Activated CD8-positive, alpha-beta T cell treated with anti-CD3 and anti-CD28 coated beads for 36 hours (primary cell): ENCODE data around the gene CSK. TPM values are rescaled to one million over a fixed set of nuclear protein-coding genes. Genes with fewer than 3 reads are reported as not detected.

Experiments used
- ATAC-seq: fragments of 200-7000 bp; cut with Tn5 transposase; one replicate; pipeline ENCODE4 v1.10.0; 2021; ENCODE audit warnings: mild to moderate bottlenecking, moderate library complexity
- CTCF ChIA-PET: fragments of 350-600 bp; sonication (Branson Sonifier 250); formaldehyde crosslinking; loops from one replicate; lab custom pipeline; 2021; ENCODE audit warnings: antibody characterized with exemption; lab: Charles Lee
- POLR2A ChIA-PET: fragments of 350-600 bp; sonication (Branson Sonifier 250); formaldehyde crosslinking; loops from one replicate; lab custom pipeline; 2021; ENCODE audit warnings: antibody characterized with exemption; lab: Charles Lee
- DNase-seq: peaks from one replicate; pipeline ENCODE4 v3.0.0-alpha.2; 2020
- H3K27ac Mint-ChIP-seq: one replicate; pipeline ENCODE4 v1.8.0; 2021; ENCODE audit warnings: mild to moderate bottlenecking, mixed read lengths
- H3K27me3 Mint-ChIP-seq: one replicate; pipeline ENCODE4 v1.8.0; 2021; ENCODE audit warnings: mixed read lengths
- H3K36me3 Mint-ChIP-seq: one replicate; pipeline ENCODE4 v1.8.0; 2021; ENCODE audit warnings: low read depth, mixed read lengths
- H3K4me1 Mint-ChIP-seq: one replicate; pipeline ENCODE4 v1.8.0; 2021; ENCODE audit warnings: low read depth, mixed read lengths
- H3K4me3 Mint-ChIP-seq: one replicate; pipeline ENCODE4 v1.8.0; 2021; ENCODE audit warnings: mild to moderate bottlenecking, moderate library complexity, mixed read lengths
- H3K9me3 Mint-ChIP-seq: one replicate; pipeline ENCODE4 v1.8.0; 2021; ENCODE audit warnings: mixed read lengths
- intact Hi-C: fragments of 100-400 bp; cut with micrococcal nuclease; formaldehyde crosslinking; loops from one replicate; pipeline ENCODE4 v1.10.0; 2022
- total RNA-seq, 2 experiments: library from RNA; stranded (reverse); gene quantifications; one replicate each; pipeline ENCODE4 v1.2.3, GENCODE V29; 2021
- TF ChIP-seq, protein P1 (sequence below): fragments of 200-600 bp; IDR thresholded peaks from one replicate; pipeline ENCODE4 v1.8.0; 2022; ENCODE audit warnings: antibody characterized with exemption, mild to moderate bottlenecking

The CSK gene
- total RNA-seq, 2 experiments from 2014 or later = 254 to 260 TPM

DNA sequence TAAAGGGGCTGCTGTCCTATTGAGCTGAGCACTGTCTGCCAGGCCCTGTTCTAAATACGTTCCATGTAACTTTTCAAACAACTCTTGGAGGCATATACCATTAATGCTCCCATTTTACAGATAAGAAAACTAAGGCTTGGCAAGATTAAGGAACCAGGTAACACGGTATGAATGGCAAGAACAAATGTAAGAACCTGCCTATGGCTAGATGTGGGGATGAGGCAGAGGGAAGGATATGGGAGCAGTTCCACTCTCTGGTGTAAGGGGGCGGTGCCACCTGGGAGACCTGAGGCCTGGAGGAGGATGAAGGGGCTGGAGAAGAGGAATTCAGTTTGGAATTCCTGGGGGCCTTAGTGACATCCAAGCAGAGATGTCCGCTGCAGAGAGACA is 27.0 kb downstream of the CSK start:
- ATAC-seq (no peak), DNase-seq (no peak)
- intact Hi-C loops = no loop called here
- H3K36me3 Mint-ChIP-seq = peaks cover 10% of the 10 kb centered on the region
- H3K4me1 Mint-ChIP-seq = peaks cover 17% of the 10 kb centered on the region
- ChIA-PET POLR2A (interaction anchor here (0.9 to 2.8 kb wide), 5 partner anchors 9 to 93 kb away, joined by 4 to 11 read pairs (median 6); no protein-coding TSS in a partner anchor), CTCF (interaction anchor here (0.7 to 8.1 kb wide), 3 partner anchors 9 to 839 kb away, joined by 3 to 83 read pairs (median 11); no protein-coding TSS in a partner anchor)
- no peak overlapping the region for H3K27ac Mint-ChIP-seq
- H3K27me3 Mint-ChIP-seq = no peaks in the 10 kb centered on the region
- no peaks in the 10 kb centered on the region for H3K9me3 Mint-ChIP-seq
- H3K4me3 Mint-ChIP-seq = no peak overlapping the region
- TF ChIP-seq, protein P1, sequence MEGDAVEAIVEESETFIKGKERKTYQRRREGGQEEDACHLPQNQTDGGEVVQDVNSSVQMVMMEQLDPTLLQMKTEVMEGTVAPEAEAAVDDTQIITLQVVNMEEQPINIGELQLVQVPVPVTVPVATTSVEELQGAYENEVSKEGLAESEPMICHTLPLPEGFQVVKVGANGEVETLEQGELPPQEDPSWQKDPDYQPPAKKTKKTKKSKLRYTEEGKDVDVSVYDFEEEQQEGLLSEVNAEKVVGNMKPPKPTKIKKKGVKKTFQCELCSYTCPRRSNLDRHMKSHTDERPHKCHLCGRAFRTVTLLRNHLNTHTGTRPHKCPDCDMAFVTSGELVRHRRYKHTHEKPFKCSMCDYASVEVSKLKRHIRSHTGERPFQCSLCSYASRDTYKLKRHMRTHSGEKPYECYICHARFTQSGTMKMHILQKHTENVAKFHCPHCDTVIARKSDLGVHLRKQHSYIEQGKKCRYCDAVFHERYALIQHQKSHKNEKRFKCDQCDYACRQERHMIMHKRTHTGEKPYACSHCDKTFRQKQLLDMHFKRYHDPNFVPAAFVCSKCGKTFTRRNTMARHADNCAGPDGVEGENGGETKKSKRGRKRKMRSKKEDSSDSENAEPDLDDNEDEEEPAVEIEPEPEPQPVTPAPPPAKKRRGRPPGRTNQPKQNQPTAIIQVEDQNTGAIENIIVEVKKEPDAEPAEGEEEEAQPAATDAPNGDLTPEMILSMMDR = no peak

DNA sequence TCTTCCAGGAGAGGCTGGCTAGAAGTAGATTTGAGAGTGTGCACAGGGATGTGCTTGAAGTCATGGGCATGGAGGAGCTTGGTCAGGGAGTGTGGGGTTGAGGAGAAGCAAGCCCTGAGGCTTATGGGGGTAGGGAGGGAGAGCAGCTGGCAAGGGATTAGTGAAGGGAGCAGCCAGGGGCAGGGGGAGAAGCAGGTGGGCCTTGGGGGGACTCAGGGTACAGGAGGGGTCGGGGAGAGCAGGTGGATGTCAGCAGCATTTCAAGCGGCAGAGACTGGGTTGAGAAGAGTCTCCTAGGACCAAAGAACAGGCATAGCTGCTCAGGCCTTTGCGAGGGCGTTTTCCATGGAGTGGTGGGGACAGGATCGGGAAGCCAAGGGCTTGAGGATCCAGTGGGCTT is 27.4 kb downstream of the CSK start:
- DNase-seq (no peak), ATAC-seq (no peak)
- H3K4me3 Mint-ChIP-seq = no peak overlapping the region
- H3K9me3 Mint-ChIP-seq = no peaks in the 10 kb centered on the region
- no peaks in the 10 kb centered on the region for H3K27me3 Mint-ChIP-seq
- POLR2A ChIA-PET = interaction anchor here (0.9 to 2.8 kb wide), 5 partner anchors 9 to 38 kb away, joined by 3 to 11 read pairs (median 6); no protein-coding TSS in a partner anchor
- peaks cover 6% of the 10 kb centered on the region for H3K36me3 Mint-ChIP-seq
- intact Hi-C loops = no loop called here
- CTCF ChIA-PET = interaction anchor here (2.8 to 8.1 kb wide), 2 partner anchors 10 to 38 kb away, joined by 11 to 83 read pairs; no protein-coding TSS in a partner anchor
- TF ChIP-seq, protein P1 = no peak
- peaks cover 17% of the 10 kb centered on the region for H3K4me1 Mint-ChIP-seq
- no peak overlapping the region for H3K27ac Mint-ChIP-seq

DNA sequence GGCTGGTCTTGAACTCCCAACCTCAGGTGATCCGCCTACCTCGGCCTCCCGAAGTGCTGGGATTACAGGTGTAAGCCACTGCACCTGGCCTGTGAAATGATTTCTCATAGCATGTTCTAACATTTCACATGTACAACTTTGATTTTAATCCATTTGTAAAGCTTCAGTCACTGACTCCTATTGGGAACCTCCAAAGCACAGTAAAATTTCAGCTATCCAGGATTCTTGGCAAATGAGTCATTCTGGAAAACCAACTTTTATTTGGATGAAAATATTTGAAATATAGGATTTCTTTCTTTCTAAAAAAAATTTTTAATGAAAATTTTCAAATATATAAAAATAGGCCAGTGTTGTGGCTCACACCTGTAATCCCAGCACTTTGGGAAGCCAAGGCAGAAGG is 28.1 kb downstream of the CSK start:
- POLR2A ChIA-PET = interaction anchor here (0.6 to 2.8 kb wide), 5 partner anchors 19 to 437 kb away, joined by 3 to 9 read pairs (median 4); no protein-coding TSS in a partner anchor
- ATAC-seq = no peak
- Mint-ChIP-seq H3K27ac (no peak overlapping the region), H3K4me3 (no peak overlapping the region), H3K4me1 (peaks cover 17% of the 10 kb centered on the region), H3K36me3 (peaks cover under 1% of the 10 kb centered on the region), H3K27me3 (no peaks in the 10 kb centered on the region), H3K9me3 (no peaks in the 10 kb centered on the region)
- no peak for DNase-seq
- CTCF ChIA-PET = interaction anchor here (1.7 to 2.8 kb wide), 4 partner anchors 9 to 40 kb away, joined by 4 to 11 read pairs (median 6); no protein-coding TSS in a partner anchor
- TF ChIP-seq, protein P1 = no peak
- intact Hi-C loops = no loop called here

DNA sequence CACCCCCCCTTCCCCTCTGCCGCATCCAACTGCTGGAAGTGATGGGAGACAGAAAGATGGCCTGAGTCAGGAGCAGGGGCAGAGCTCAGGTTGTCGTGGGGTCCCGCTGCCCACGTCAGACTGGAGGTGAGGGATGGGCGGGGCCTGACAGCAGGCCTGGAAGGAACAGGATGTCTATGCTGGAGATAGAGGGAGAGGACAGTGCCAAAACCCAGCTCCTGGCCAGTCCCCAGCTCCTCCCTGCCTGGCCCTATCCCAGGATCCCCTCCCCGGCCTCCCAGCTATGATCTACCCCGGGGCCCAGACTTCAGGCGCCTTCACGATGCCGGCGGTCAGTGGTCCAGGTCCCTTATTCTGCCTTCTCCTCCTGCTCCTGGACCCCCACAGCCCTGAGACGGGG is 30.7 kb downstream of the CSK start, which contains the start of gene LMAN1L:
Gene LMAN1L (plus strand): TSS at position 303 of the 400 bp plus-strand sequence. CDS start 20 bp downstream, at position 323.
- Mint-ChIP-seq H3K9me3 (no peaks in the 10 kb centered on the region), H3K4me1 (peaks cover 10% of the 10 kb centered on the region), H3K27me3 (no peaks in the 10 kb centered on the region), H3K27ac (no peak within 1 kb of the TSS), H3K36me3 (no peaks in the 10 kb centered on the region), H3K4me3 (no peak within 1 kb of the TSS)
- DNase-seq (no peak), ATAC-seq (no peak)
- TF ChIP-seq, protein P1 = no peak
- intact Hi-C loops = no loop called here
- POLR2A ChIA-PET = interaction anchor here (0.6 to 1.6 kb wide), 4 partner anchors 8 to 351 kb away, joined by 3 to 5 read pairs (median 4); partner anchors contain the start of gene CPLX3
- CTCF ChIA-PET = interaction anchor here (0.7 to 1.8 kb wide), 2 partner anchors 42 to 89 kb away, joined by 3 to 6 read pairs; no protein-coding TSS in a partner anchor
